GM18505 (cell line): Measurements from ENCODE around the gene YIPF1.

Experiments used
- ATAC-seq: cut with Tn5 transposase; IDR thresholded peaks from one replicate; pipeline ENCODE4 v1.9.1; 2021; ENCODE audit not compliant: unreplicated experiment
- POLR2A ChIP-seq: IDR thresholded peaks from 4 replicates; pipeline ENCODE4 v1.6.1; 2011; ENCODE audit warnings: borderline replicate concordance; ENCODE audit not compliant: insufficient read depth, insufficient read length; ENCODE audit errors: extremely low read depth

YIPF1 gene

GRCh38 chr1:53810497-53810896, 79.1 kb downstream of the YIPF1 start:
- no peak for ATAC-seq

DNA sequence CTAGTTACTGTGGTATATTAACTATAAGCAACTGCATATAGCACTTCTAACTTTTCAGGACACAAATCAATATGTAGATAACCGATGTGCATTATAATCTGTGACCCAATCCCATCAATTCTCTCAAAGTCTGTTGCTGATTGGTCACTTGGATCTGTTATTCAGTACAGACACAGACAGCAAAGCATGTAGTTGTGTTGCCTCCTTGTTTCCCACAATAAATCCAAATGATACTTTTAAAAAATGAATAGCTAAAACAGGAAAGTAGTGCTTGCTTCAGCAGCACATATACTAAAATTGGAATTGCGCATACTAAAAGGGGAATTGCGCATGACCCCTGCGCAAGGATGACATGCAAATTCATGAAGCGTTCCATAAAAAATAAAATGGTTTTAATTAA, 79.6 kb downstream of the YIPF1 start:
- no peak for ATAC-seq

More at GRCh38 chr1:53810497-53810896, 79.1 kb downstream of the YIPF1 start:
- TF ChIP-seq POLR2A, result no peak

DNA sequence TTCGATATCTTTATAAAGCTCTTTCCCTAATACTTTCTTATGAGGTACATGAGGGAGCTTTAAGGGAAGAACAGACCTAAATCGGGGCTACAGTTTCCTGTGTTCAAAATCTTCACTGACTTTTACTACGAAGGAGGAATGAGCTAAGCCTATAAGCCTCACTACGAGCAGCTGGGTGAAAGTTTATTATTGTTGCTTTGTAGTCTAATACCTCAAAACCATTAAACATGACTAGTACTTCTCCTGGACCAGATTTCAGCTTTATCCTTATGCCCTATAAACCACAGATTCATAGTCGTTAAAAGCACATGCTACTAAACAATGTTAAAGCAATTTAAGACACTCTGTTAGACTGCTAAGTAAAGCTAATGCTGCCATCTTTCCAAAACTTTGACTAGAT, 81.7 kb downstream of the YIPF1 start:
- ATAC-seq, result no peak
- no peak for TF ChIP-seq POLR2A

More for the DNA sequence above, 79.6 kb downstream of the YIPF1 start:
- TF ChIP-seq POLR2A, result no peak

- ATAC-seq, result no peak
- TF ChIP-seq POLR2A, result no peak
Measured at GRCh38 chr1:53804791-53805505, 84.6 kb downstream of the YIPF1 start.

- TF ChIP-seq POLR2A, result no peak
- ATAC-seq, result no peak
Measured at GRCh38 chr1:53804181-53804580, 85.4 kb downstream of the YIPF1 start.
